WI38 (cell line): ENCODE measurements around the gene ANKH.

Experiments
- H3K4me3 ChIP-seq: 2 replicates; pipeline ENCODE4 v1.5.1; 2011; ENCODE audit warnings: low read depth, mild to moderate bottlenecking, control low read depth, low read length
- TF ChIP-seq, protein P1 (sequence below): IDR thresholded peaks from 2 replicates; pipeline ENCODE4 v1.5.1; 2012; ENCODE audit warnings: low read depth, mild to moderate bottlenecking, control low read depth, low read length

Gene ANKH

DNA sequence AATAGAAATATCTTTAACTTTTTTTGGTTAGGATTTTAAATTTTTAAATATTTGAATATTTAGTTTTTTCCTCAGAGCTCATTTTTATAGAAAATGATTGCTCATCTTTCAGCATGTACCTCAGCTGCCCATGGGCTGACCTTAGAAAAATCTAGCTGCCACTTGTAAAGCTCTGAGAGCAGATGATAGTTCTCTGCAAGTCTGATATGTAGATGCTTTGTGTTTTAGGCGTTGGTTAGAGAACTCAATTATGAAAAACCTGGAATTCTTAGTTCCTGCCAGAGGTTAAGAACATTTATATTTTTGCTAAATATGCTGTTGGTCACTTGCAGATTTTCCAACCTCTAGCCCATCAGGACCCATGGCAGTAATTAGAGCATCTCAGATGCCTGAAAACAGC lies 192.0 kb downstream of the ANKH start:
- no peak overlapping the region for H3K4me3 ChIP-seq
- TF ChIP-seq, protein P1, sequence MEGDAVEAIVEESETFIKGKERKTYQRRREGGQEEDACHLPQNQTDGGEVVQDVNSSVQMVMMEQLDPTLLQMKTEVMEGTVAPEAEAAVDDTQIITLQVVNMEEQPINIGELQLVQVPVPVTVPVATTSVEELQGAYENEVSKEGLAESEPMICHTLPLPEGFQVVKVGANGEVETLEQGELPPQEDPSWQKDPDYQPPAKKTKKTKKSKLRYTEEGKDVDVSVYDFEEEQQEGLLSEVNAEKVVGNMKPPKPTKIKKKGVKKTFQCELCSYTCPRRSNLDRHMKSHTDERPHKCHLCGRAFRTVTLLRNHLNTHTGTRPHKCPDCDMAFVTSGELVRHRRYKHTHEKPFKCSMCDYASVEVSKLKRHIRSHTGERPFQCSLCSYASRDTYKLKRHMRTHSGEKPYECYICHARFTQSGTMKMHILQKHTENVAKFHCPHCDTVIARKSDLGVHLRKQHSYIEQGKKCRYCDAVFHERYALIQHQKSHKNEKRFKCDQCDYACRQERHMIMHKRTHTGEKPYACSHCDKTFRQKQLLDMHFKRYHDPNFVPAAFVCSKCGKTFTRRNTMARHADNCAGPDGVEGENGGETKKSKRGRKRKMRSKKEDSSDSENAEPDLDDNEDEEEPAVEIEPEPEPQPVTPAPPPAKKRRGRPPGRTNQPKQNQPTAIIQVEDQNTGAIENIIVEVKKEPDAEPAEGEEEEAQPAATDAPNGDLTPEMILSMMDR = no peak

- H3K4me3 ChIP-seq = no peak overlapping the region
- TF ChIP-seq, protein P1 = no peak
Observed at GRCh38 chr5:14678773-14679334, 192.7 kb downstream of the ANKH start.

DNA sequence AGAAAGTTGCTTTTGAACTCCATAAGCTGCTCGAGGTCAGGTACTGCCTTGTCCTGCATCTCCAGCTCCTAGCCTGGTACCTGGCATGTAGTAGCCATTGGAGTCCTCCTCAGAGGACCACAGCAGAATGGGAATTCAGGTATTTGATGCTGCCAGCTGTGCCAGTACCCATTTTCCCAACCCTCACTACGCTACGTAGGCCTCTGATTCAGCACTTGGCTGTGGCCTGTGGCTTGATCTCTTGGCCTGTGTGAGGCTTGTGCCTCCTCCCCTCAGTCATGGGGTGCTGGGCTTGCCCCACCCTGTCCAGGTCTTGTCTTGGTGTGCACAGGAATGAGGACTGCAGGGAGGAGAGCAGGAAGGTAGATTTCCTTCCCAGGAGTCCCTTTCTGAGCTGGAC lies 195.3 kb downstream of the ANKH start:
- TF ChIP-seq, protein P1 = no peak
- peak overlapping the region; percentile 17; the same call in 1 of the 2 replicates for H3K4me3 ChIP-seq

DNA sequence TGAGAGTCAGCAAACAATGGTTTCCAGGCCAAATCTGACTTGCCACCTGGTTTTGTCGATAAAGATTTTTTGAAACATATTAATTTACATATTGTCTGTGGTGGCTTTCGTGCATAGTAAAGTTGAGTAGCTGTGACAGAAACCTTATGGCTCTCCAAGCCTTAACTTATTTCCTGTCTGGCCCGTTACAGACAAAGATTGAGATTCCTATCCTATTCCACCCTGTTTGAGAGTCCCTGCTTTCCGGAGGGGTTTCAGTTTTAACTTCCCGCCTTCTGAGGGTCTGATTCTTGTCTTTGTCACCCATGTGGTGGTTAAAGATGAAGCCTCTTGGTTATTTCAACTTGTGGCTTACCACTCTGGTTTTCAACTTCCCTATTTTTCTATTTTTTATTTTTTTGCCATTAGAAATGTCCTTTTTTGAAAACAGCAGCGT lies 195.7 kb downstream of the ANKH start:
- peak overlapping the region; percentile 17; the same call in 1 of the 2 replicates for H3K4me3 ChIP-seq
- TF ChIP-seq, protein P1 = no peak

- TF ChIP-seq, protein P1 = no peak
- no peak overlapping the region for H3K4me3 ChIP-seq
Observed at GRCh38 chr5:14674983-14675854, 196.4 kb downstream of the ANKH start.

DNA sequence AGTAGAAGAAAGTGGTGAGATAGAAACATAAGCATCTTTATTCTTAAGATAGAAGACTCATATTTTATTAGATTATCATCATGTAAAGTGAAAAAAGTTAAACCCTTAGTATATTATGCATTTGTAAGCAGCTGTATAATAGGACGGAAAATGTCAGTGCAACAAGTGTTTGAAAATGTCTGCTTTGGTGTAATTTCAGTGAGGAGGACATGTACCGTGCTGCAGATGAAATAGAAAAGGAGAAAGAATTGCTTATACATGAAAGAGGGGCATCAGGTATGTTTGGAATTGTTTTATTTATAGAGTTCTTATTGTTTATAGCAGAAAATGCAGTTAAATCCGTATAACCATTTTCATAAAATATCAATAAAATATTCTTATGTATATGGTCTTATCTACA lies 198.1 kb downstream of the ANKH start:
- H3K4me3 ChIP-seq = no peak overlapping the region
- TF ChIP-seq, protein P1 = no peak
